ENCODE measurements around the gene DOCK2. TPM values are rescaled to one million over a fixed set of nuclear protein-coding genes. Genes with fewer than 3 reads are reported as not detected.

DOCK2 gene
- total RNA-seq, 1 experiment from 2014 or later = 1.4 TPM

GRCh38 chr5:169731221-169731620 is 94.1 kb downstream of the DOCK2 start:
- Histone ChIP-seq H3K36me3 (ENCODE audit: control insufficient read depth, insufficient read depth, low read length) (no peaks in the 10 kb centered on the region), H3K4me1 (ENCODE audit: control insufficient read depth, insufficient read depth, low read length) (no peaks in the 10 kb centered on the region), H3K4me3 (ENCODE audit: low read depth in 2 of 2, low read length in 2 of 2) (no peak overlapping the region), H3K9me3 (ENCODE audit: control insufficient read depth, insufficient read depth, low read depth, low read length) (no peaks in the 10 kb centered on the region), H3K27me3 (ENCODE audit: control insufficient read depth, insufficient read depth, low read length) (no peaks in the 10 kb centered on the region), H3K27ac (ENCODE audit: low read length) (no peak overlapping the region)
- in situ Hi-C loops (cut with HindIII; ENCODE audit: low pct_unique_long_range_greater_than_20kb, low sequenced_read_pairs) = no loop called here
- DNase-seq (ENCODE audit: low read depth, low spot score) (no peak), ATAC-seq (no peak)
- no TSS peak for BruUV-seq (replicated peaks)
- no peak for TF ChIP-seq TCF7L2 (IDR thresholded peaks at IDR 0.05; ENCODE audit: low read depth, low read length)
- TF ChIP-seq SIN3A (IDR thresholded peaks at IDR 0.05; ENCODE audit: borderline replicate concordance, insufficient read depth, low read depth, low read length) = no peak
- TF ChIP-seq POLR2AphosphoS5 (IDR thresholded peaks at IDR 0.05; ENCODE audit: low read depth, low read length) = no peak
- no peak for TF ChIP-seq REST (IDR thresholded peaks at IDR 0.05; ENCODE audit: insufficient read depth in 1 of 2, low read depth in 2 of 2, low read length in 1 of 2)
- no peak for TF ChIP-seq CTCF (IDR thresholded peaks at IDR 0.05)
- intact Hi-C loops (cut with micrococcal nuclease; ENCODE audit: unreplicated experiment) = no loop called here
- ChIA-PET CTCF (no interaction called here), POLR2A (no interaction called here)

GRCh38 chr5:169732841-169733240 is 95.8 kb downstream of the DOCK2 start:
- BruUV-seq (replicated peaks) = no TSS peak
- in situ Hi-C loops (cut with HindIII; ENCODE audit: low pct_unique_long_range_greater_than_20kb, low sequenced_read_pairs) = no loop called here
- H3K9me3 ChIP-seq (ENCODE audit: control insufficient read depth, insufficient read depth, low read depth, low read length) = no peaks in the 10 kb centered on the region
- no peak overlapping the region for H3K27ac ChIP-seq (ENCODE audit: low read length)
- ATAC-seq (no peak), DNase-seq (ENCODE audit: low read depth, low spot score) (no peak)
- no peaks in the 10 kb centered on the region for H3K36me3 ChIP-seq (ENCODE audit: control insufficient read depth, insufficient read depth, low read length)
- H3K4me1 ChIP-seq (ENCODE audit: control insufficient read depth, insufficient read depth, low read length) = no peaks in the 10 kb centered on the region
- no peak for TF ChIP-seq CTCF (IDR thresholded peaks at IDR 0.05)
- TF ChIP-seq POLR2AphosphoS5 (IDR thresholded peaks at IDR 0.05; ENCODE audit: low read depth, low read length) = no peak
- no peak for TF ChIP-seq SIN3A (IDR thresholded peaks at IDR 0.05; ENCODE audit: borderline replicate concordance, insufficient read depth, low read depth, low read length)
- TF ChIP-seq TCF7L2 (IDR thresholded peaks at IDR 0.05; ENCODE audit: low read depth, low read length) = no peak
- TF ChIP-seq REST (IDR thresholded peaks at IDR 0.05; ENCODE audit: insufficient read depth in 1 of 2, low read depth in 2 of 2, low read length in 1 of 2) = no peak
- ChIA-PET CTCF (no interaction called here), POLR2A (no interaction called here)
- intact Hi-C loops (cut with micrococcal nuclease; ENCODE audit: unreplicated experiment) = no loop called here
- no peak overlapping the region for H3K4me3 ChIP-seq (ENCODE audit: low read depth in 2 of 2, low read length in 2 of 2)
- no peaks in the 10 kb centered on the region for H3K27me3 ChIP-seq (ENCODE audit: control insufficient read depth, insufficient read depth, low read length)
